Endometrial microvascular endothelial cells (primary cell): ENCODE data around the gene NAT9. TPM values are rescaled to one million over a fixed set of nuclear protein-coding genes. Genes with fewer than 3 reads are reported as not detected.

Source experiments
- in situ Hi-C: cut with HindIII; loops from 2 replicates; pipeline ENCODE4 v1.10.0; 2017; ENCODE audit warnings: low sequenced_read_pairs, low pct_unique_long_range_greater_than_20kb; ENCODE audit errors: inconsistent ontology term
- total RNA-seq: library from RNA; depleted of rRNA; stranded (reverse); fragments of >200 nt; gene quantifications from one replicate; pipeline ENCODE4 v1.2.3, GENCODE V29; 2015; ENCODE audit errors: inconsistent ontology term

NAT9 gene
- total RNA-seq, result 24.6 TPM

GRCh38 chr17:74776044-74776962, at the start of gene NAT9:
TSS of gene NAT9 (minus strand) at chr17:74776345. CDS start at chr17:74775698, 647 bp downstream.
- in situ Hi-C loops, result no loop called here

GRCh38 chr17:74824961-74825627, 48.9 kb upstream of the NAT9 start:
- in situ Hi-C loops, result no loop called here

GRCh38 chr17:74822939-74823367, 46.8 kb upstream of the NAT9 start:
- in situ Hi-C loops, result no loop called here

GRCh38 chr17:74822335-74822938, 46.3 kb upstream of the NAT9 start:
- in situ Hi-C loops, result no loop called here

- in situ Hi-C loops, result no loop called here
Observed at GRCh38 chr17:74821655-74822334, 45.6 kb upstream of the NAT9 start.

- in situ Hi-C loops, result no loop called here
Observed at GRCh38 chr17:74819801-74820436, 43.8 kb upstream of the NAT9 start.

GRCh38 chr17:74818291-74818938, 42.3 kb upstream of the NAT9 start:
- in situ Hi-C loops, result no loop called here

- in situ Hi-C loops, result no loop called here
Observed at GRCh38 chr17:74816905-74817620, 40.9 kb upstream of the NAT9 start.

- in situ Hi-C loops, result no loop called here
Observed at GRCh38 chr17:74815550-74816370, 39.6 kb upstream of the NAT9 start.

- in situ Hi-C loops, result no loop called here
Observed at GRCh38 chr17:74815067-74815466, 38.9 kb upstream of the NAT9 start.

- in situ Hi-C loops, result no loop called here
Observed at GRCh38 chr17:74814453-74814852, 38.3 kb upstream of the NAT9 start.

GRCh38 chr17:74812109-74813009, 36.2 kb upstream of the NAT9 start:
- in situ Hi-C loops, result no loop called here

GRCh38 chr17:74810699-74811485, 34.7 kb upstream of the NAT9 start:
- in situ Hi-C loops, result no loop called here

GRCh38 chr17:74808714-74809430, 32.7 kb upstream of the NAT9 start:
- in situ Hi-C loops, result no loop called here

GRCh38 chr17:74807925-74808324, 31.8 kb upstream of the NAT9 start:
- in situ Hi-C loops, result no loop called here
